DMS79 (cell line): ENCODE results near the gene PKNOX2.

Experiments used
- DNase-seq: peaks from one replicate; lab custom pipeline; 2025; lab: John Stamatoyannopoulos, UW

PKNOX2 gene

GRCh38 chr11:125173556-125173955 lies 9.0 kb downstream of the PKNOX2 start:
- no peak for DNase-seq

- no peak for DNase-seq
Observed at GRCh38 chr11:125174057-125174456, 9.5 kb downstream of the PKNOX2 start.

- DNase-seq, result no peak
Observed at GRCh38 chr11:125174686-125175085, 10.1 kb downstream of the PKNOX2 start.

GRCh38 chr11:125175166-125175565 lies 10.6 kb downstream of the PKNOX2 start:
- no peak for DNase-seq

GRCh38 chr11:125175896-125176575 lies 11.5 kb downstream of the PKNOX2 start:
- DNase-seq, result no peak

GRCh38 chr11:125176866-125177265 lies 12.3 kb downstream of the PKNOX2 start:
- DNase-seq, result no peak

- DNase-seq, result no peak
Observed at GRCh38 chr11:125177543-125177942, 13.0 kb downstream of the PKNOX2 start.

- DNase-seq, result no peak
Observed at GRCh38 chr11:125179346-125179745, 14.8 kb downstream of the PKNOX2 start.

GRCh38 chr11:125179895-125180294 lies 15.3 kb downstream of the PKNOX2 start:
- no peak for DNase-seq

- DNase-seq, result no peak
Observed at GRCh38 chr11:125180413-125181305, 16.1 kb downstream of the PKNOX2 start.

GRCh38 chr11:125182573-125182972 lies 18.0 kb downstream of the PKNOX2 start:
- no peak for DNase-seq

GRCh38 chr11:125183641-125184040 lies 19.1 kb downstream of the PKNOX2 start:
- DNase-seq, result no peak

GRCh38 chr11:125188021-125188420 lies 23.5 kb downstream of the PKNOX2 start:
- no peak for DNase-seq

GRCh38 chr11:125190566-125190965 lies 26.0 kb downstream of the PKNOX2 start:
- no peak for DNase-seq

GRCh38 chr11:125192183-125192582 lies 27.6 kb downstream of the PKNOX2 start:
- no peak for DNase-seq

GRCh38 chr11:125192717-125193415 lies 28.3 kb downstream of the PKNOX2 start:
- DNase-seq, result no peak

- DNase-seq, result no peak
Observed at GRCh38 chr11:125193416-125193726, 28.8 kb downstream of the PKNOX2 start.

- no peak for DNase-seq
Observed at GRCh38 chr11:125193841-125194240, 29.3 kb downstream of the PKNOX2 start.

GRCh38 chr11:125199915-125200314 lies 35.4 kb downstream of the PKNOX2 start:
- no peak for DNase-seq

GRCh38 chr11:125200441-125200840 lies 35.9 kb downstream of the PKNOX2 start:
- no peak for DNase-seq

GRCh38 chr11:125201525-125202141 lies 37.1 kb downstream of the PKNOX2 start:
- DNase-seq, result no peak

- DNase-seq, result no peak
Observed at GRCh38 chr11:125202362-125202880, 37.9 kb downstream of the PKNOX2 start.
